GM21447 (cell line): ENCODE results near the gene MATCAP1.

Experiments used
- ATAC-seq: cut with Tn5 transposase; IDR thresholded peaks from one replicate; pipeline ENCODE4 v1.9.1; 2021; ENCODE audit not compliant: unreplicated experiment

Gene MATCAP1

DNA sequence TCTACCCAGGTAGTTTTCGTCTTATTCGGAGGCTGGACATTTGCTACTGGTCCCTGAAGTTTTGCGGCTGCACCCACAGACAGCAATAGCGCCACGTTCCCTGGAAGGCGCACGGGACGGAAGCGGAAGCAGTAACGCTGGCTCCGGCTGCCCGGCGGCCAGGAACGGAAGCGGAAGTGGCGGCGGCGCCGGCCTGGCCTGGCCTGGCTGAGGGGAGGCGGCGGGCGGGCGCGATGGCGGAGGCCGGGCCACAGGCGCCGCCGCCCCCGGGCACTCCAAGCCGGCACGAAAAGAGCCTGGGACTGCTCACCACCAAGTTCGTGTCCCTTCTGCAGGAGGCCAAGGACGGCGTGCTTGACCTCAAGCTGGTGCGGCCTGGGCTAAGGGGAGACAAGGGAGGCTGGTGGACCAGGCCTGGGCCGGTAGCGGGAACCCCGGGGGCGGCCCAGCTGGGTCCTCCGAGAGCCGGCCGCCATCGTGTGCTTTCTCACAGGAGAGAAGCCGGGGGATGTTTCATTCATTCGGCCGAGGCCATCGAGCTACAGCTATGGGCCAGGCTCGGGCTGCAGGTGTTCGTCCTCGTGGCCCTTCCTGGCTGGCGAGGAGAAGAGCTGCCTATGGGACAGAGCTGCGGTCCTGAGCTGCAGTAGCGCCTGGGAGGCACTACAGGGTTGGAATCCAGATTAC lies 8.4 kb upstream of the MATCAP1 start, which contains the start of gene E2F4:
Gene E2F4 (plus strand): TSS at position 161 of the 687 bp plus-strand sequence. CDS start 73 bp downstream, at position 234.
- ATAC-seq = peak; percentile 85

DNA sequence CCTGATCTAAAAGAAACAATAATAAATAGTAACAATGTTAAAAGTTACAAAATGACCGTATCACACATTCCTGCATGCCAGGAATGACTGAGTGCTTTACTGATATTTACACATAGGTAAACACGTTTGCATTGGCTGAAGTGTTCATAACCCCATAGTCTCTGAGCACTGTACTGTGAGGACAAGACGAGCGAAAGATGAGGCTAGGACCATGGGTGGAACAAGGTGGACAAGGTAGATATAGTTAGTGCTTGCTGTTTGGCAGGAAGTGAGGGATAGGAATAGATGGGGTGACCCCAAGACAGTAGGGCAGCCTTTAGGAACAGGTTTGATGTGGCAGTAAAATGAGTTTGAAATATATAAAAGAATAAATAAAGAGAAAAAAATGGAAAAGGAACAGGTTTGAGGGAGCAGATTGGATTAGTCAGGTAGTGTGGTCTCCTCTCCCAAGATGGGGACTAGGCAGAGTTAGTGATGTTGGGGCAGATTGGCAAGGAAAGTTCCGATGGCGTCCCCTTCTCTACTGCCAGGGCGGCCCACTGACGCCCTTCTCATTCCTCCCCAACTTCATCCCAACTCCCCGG lies 7.7 kb upstream of the MATCAP1 start:
- no peak for ATAC-seq

DNA sequence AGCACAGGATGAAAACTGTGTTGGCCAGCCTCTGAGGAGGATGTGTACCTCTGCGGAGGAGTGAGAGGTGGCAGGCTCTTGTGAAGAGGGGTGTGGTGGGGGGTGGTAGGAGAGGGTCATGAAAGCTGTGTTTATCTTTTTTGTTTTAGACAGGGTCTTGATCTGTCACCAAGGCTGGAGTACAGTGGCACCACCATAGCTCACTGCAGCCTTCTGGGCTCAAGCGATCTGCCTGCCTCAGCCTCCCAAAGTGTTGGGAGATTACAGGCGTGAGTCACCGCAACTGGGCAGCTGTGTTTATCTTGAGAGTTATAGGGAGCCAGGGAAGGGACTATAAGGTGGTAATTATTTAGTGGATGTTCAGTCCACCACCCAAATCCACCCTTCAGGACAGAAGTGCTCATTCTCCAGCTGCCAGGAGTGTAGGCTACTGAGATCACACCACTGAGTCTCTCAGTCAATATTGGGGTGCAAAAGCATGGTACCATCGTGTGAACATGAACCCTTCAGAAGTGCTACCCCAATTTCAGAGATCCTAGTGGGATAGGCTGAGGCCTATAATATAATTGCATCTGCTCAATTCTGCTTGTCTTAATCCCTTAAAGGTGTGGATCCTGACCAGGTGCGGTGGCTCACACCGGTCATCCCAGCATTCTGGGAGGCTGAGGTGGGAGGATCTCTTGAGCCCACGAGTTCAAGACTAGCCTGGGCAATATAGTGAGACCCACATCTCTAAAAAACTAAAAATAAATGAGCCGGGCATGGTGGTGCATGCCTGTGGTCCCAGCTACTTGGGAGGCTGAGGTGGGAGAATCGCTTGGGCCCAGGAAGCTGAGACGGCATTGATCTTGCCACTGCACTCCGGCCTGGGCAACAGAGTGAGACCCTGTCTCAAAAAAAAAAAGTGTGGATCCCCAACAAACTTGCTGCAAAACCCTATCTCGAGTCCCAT lies 7.0 kb upstream of the MATCAP1 start:
- no peak for ATAC-seq

DNA sequence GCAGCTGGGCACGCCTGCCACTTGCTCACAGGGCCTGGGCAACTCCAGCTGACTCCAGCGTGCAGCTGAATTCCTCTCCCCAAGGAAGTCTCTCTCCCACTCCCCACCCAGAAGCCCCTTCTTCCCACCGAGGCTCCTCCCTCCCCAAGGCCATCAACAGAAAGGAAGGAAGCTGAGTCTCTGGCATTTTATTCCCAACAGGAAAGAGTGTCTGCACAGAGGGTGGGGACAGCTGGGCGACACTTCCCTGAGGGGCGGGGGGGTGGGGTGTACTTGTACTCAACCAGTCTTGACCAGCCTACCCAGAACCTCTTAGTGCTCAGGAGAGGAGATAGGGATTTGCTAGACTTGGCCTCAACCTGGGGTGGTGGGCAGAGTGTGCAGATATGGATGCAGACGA lies 6.3 kb upstream of the MATCAP1 start, which contains the start of gene EXOC3L1:
Gene EXOC3L1 (minus strand): TSS at position 96 of the 400 bp plus-strand sequence. CDS start 460 bp downstream, outside the sequence.
- no peak for ATAC-seq

DNA sequence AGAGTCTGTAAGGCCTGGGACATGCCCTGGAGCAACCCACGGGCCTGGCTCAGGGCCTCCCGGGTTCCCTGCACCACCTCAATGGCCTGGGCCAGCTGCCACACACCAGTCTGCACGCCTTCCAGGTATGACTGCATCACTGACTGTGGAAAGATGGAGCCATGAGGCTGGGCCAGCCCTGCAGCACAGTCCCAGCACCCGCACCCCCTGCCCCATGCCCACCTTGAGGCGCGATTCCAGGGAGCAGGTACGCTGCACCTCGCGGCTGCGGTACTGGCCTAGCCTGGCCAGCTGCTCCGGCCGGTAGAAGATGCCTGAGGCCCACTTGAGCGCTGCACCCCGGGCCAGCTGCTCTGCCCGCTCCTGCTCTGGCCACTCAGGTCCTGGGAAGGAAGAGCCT lies 5.0 kb upstream of the MATCAP1 start:
- no peak for ATAC-seq

DNA sequence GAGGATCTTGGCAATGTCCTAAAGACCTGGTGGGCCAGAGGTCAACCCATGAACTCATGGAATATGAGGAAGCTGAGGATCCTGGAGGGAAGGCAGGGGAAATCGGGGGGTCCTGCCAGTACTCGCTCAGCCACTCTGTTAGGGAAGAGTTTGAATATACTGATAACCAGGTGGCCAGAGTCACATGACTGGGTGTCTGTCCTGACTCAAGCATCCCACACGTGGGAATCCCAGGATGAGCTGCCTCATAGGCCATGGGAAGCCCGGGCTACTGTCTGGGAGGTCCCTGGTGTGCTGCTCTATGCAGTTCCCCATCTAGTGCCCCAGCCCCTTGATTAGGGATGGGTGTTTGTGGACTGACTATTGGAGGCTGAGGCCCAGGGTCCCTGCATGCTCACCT lies 4.6 kb upstream of the MATCAP1 start:
- no peak for ATAC-seq

DNA sequence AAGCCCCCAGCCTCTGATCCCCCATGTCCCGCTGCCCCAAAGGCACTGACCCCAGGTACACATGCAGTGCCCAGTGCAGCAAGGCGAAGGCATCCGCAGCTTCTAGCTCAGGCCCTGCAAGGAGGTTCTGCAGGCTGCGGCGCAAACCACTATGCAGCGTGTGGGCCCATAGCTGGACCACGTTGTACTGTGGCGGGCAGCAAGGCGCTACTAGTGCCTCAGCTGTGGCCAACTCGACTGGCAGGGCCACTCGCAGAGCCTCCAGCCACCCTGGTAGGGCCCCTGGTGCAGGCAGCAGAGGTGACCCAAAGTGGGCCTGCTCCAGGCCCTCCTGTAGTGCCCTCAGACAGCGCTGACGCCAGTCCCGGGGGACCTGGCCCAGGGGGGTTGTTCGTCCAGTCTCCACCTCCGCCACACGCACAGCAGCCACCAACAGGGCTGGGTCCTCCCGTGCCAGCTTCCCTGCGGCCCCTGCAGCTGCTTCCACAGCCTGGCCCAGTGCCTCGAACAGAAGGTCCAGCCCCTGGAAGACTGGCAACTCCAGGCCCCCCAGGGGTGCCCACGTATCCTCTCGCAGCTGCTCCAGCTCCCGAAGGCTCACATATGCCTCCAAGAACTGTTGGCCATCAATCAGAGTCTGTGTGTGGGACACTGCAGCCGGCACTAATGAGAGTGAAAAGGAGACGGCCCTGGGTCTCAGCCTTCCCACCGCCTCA lies 3.6 kb upstream of the MATCAP1 start:
- no peak for ATAC-seq

DNA sequence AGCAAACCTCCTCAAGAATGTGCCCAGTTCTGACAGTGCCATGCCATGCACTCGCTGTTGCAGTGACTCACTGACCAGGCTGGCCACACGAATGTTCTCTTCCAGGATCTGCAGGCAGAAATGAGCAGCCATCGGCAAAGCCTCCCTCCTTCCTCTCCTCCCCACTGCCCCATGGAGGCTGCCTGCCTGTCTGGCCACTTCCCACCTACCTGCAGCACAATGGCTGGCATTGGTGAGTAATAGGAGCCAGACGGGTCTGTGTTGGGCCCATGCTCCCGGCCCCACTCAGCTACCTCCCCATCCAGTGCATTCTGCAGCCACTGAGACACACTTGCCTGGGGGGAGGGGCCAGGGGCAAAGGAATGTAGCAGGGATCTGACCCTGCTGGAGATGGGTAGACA lies 2.8 kb upstream of the MATCAP1 start:
- ATAC-seq = no peak

DNA sequence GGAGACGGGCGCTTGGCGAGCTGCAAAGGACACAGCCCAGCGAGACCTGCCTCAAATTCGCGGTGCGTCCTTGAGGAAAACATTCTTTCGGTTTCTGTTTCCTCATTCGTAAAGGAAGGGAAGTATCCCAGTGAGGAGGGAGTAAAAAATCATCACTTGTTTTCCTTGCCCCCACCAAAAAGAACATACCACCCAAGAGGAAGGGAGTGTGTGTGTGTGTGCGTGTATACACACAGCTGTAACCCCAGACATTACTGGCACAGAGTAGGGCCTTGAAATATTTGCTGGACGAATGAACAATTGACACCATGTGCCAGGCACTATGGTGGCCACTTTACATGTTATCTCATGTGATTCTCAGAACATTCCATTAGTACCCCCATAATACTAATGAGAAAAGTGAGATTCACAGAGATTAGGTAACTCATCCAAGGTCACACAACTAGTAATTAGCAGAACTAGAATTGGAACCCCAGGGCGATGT lies 1.9 kb upstream of the MATCAP1 start:
- no peak for ATAC-seq

DNA sequence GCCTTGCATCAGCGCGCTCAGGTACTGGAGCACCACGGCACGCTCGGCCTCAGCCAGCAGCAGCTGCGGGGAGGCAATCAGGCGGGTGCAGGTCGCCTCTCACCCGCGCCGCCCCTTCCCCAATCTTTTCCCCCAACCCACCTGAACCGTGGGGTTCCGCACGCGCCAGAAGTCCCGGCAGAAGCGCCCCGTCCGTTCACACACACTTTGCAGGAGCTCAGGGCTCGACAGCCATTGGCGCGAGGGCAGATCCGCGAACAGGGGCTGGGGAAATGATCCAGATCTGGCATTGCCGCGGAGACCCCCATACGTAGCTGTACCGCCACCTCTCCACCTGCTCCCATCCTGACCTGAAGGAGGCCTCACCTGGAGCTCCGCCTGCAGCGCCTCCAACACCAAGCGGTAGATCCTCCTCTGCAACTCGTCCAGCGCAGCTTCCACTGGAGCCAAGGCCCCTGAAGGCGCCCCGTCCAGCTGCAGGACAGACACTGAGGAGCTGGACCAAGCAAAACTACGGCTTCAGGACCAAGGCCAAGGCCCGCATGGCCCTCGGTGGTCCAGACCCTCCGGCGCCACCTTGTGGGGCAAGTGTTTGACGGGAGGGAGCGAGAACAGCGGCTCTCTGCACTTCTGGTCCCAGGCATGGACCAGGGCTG lies 1.4 kb upstream of the MATCAP1 start:
- no peak for ATAC-seq

DNA sequence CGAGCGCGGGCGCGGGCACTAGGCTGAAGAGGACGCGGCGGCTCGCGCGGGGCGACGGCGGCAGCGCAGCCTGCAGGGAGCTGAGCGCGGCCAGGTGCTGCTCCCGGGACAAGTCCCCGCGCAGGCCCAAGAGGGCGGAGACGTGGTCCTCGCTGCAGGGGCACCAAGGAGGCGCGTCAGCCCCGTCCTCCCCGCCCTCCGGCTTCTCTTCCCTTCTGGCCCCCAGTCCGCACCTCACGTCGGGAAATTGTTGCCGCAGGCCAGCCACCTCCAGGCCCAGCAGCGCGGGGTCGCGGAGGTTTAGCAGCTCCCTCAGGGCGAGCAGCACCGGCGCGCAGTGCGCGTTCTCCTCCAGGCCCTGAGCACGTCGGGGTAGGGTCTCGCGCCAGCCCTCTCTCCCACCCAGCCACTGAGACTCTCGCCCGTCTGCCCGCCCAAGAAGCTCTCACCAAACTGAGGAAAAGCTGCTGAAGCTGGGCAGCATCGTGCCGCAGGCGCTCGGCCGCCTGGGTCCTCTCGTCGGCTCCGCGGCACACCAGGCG lies 761 bp upstream of the MATCAP1 start:
- no peak for ATAC-seq

DNA sequence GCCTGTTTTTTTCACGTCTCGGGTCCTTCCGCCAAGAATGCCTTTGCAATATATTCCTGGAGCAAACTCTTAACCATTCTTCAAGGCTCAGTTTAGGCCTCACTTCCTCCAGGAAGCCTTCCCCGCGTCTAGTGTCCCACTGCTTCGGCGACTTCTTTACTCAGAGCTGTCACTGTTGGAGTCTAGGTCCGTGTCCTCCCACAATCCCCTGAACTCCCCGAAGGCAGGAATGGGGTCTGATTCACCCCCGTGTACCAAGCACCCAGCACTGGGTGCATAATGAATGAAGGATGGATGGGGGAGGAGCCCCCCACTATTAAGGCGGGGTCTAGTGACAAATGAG lies 508 bp downstream of the MATCAP1 start:
- ATAC-seq = no peak

DNA sequence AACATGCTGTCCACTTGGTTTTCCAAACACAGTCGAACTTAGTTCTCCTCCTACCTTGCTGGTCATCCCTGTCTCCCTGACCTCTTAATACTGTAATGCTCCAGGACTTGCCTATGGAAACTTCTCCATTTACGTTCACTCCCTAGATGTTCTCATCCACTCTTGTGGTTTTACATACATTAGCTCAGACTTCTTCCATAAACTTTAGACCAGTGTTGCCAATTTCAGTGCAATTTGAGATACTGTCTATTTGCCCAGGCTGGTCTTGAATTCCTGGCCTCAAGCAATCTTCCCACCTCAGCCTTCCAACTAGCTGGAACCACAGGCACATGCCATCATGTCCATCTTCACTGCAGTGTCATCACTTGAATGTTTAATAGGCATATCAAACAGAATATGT lies 1.5 kb downstream of the MATCAP1 start:
- ATAC-seq = no peak

DNA sequence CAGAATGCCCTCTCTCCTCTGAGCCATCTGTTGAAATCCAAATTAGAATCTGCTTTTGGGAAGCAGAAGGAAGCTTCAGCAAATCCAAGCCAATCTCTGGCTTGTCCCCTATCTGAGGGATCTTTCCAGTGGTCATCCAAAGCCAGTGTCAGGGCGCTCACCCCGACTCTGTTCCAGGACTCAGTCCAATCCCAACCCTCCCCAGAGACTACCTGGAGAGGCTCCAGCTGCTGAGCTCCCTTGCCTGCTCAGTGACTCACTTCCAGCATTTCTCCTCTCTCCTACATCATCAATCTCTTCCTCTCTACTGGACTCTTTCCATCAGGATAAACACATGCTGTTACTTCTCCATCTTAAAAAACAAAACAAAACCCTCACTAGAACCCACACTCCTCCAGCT lies 2.4 kb downstream of the MATCAP1 start:
- ATAC-seq = no peak

DNA sequence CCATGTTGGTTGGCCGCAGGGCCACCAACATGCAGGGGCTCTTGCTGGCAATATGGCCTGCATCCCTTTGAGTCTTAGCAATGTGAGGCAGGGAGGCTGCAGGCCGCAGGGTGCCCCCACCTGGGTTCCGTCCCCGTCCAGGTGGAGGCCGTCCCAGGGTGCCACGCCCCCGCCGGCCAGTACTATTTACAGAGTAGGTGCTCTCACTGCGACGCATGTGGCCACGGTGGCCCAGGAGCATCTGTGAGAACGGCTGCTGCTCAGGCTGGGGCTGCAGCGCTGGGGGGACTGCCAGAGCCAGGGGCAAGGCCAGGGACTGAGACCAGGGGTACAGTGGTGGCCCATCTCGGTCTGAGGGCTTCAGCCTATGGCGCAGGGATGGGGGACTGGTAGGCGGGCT lies 3.6 kb downstream of the MATCAP1 start:
- no peak for ATAC-seq

DNA sequence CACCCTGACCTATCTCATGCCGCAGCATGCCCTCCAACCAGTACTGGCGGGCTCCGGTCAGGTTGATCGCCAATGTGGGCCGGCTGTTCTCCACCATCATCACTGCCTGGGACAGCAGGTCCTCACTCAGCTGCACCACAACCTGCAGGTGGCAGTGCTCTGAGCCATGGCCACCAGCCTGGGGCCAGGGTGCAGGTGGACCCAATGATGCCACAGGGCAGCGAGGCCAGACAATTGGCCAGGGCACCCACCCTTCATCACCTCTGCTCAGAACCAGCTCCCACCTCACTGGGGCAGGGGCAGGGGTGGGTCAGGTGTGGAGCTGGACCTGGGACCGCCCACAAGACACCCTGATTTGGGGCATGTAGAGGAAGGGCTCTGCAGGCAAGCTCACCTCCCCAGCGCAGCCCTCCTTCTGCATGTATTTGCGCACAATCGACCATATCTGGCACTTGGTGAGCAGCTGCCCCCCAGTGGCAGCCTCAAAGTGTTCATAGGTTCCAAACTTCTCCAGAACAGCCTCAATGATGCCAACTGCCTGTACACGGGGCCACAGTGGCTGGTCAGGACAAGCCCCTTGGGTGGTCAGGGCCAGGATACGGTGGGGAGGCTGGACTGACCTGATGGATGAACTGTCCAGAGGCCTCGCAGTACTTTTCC lies 4.2 kb downstream of the MATCAP1 start:
- ATAC-seq = no peak

DNA sequence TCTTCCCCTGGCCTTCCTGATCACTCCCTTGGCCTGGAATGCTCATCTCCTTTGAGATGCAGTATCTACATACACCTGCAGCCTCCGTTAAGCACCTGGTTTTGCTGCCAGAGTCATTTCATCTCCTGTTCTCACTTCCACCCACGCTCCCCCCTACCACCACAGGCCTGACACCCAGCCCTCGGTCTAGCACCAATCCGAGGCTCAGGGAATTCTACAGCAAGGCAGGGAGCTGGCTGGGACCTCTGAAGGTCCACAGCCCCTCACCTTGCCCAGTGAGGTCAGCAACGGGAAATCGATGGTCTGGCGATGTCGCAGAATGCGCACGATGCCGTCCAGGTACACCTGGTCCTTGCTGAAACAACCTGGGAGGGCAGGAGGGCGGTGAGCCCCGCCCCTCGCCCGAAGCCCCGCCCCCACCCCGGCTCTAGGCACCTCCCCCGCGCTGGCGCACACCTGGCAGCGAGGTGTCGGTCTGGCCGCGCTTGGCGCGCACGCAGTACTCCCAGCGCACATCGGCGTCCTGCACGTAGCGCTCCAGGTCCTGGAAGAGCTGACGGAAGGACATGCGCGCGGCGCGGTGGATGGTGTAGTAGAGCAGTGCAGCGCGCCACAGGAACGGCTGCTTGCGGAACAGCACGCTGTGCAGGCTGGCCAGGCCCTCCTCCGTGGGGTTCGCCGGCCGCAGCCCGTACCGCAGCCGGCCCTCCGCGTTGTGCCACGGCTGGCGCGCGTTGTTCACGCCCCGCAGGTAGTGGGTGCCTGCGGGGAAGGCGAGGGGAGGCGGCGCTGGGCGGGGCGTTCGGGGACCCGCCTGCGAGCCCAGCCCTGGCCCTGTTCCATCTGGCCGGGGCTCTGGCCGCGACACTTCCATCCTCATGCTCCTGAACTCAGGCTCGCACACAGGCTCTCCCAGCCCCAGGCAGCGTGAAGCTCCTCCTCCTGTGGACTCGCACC lies 5.7 kb downstream of the MATCAP1 start:
- no peak for ATAC-seq

DNA sequence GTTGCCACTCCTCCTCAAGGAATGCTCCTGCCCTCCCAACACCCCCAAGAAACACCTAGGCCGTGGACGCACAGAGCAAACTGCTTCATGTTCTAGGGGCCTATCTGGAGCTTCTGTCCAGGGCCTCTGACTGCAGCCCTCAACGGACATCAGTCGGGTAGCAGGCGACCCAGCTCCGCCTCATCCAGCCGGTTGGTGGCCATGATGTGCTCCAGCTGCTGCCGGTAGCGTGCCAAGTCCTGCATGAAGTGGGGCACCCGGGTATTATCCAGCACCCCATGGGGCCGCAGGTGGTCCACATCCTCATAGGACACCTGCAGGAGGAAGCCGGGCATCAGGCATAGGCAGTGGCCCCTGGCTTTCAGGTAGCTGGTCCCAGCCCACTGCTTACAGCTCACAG lies 7.1 kb downstream of the MATCAP1 start:
- ATAC-seq = no peak
